Common myeloid progenitor, CD34-positive (primary cell): ENCODE data around the gene LAD1.

Source experiments
- CTCF ChIA-PET: fragments of 350-600 bp; sonication (Branson Sonifier 250); formaldehyde crosslinking; loops from one replicate; lab custom pipeline; 2021; ENCODE audit warnings: antibody characterized with exemption; lab: Charles Lee
- POLR2A ChIA-PET: fragments of 350-600 bp; sonication (Branson Sonifier 250); formaldehyde crosslinking; loops from one replicate; lab custom pipeline; 2021; ENCODE audit warnings: antibody characterized with exemption; lab: Charles Lee
- DNase-seq, 3 donors: peaks; one replicate each; pipeline versions ENCODE4 v3.0.0 to v3.0.0-alpha.2; 2013
- H3K27ac ChIP-seq, 2 experiments: 1 replicate in 1 of 2; 2 replicates in 1 of 2; pipeline ENCODE4 v1.7.0; 2013; ENCODE audit warnings: inconsistent platforms in 2 of 2, low read length in 2 of 2, mild to moderate bottlenecking in 2 of 2, low read depth in 1 of 2, moderate library complexity in 1 of 2; ENCODE audit not compliant: severe bottlenecking in 2 of 2, insufficient read depth in 1 of 2, poor library complexity in 1 of 2
- H3K27me3 ChIP-seq, 5 experiments: replicated peaks in 2 of 5; 1 replicate in 3 of 5; 2 replicates in 2 of 5; pipeline versions ENCODE4 v1.6.1 to v1.7.0; 2013; ENCODE audit warnings: low read length in 4 of 5, mild to moderate bottlenecking in 2 of 5, moderate library complexity in 2 of 5, inconsistent platforms in 1 of 5; ENCODE audit not compliant: insufficient read depth in 5 of 5, control insufficient read depth in 4 of 5
- H3K36me3 ChIP-seq, 4 experiments: 1 replicate in 2 of 4; 2 replicates in 2 of 4; pipeline versions ENCODE4 v1.6.1 to v1.7.0; 2013; ENCODE audit warnings: low read length in 3 of 4, control low read depth in 1 of 4, mild to moderate bottlenecking in 1 of 4; ENCODE audit not compliant: control insufficient read depth in 4 of 4, insufficient read depth in 4 of 4
- H3K4me1 ChIP-seq, 4 experiments: 1 replicate in 3 of 4; 2 replicates in 1 of 4; pipeline versions ENCODE4 v1.6.1 to v1.7.1; 2013; ENCODE audit warnings: low read length in 3 of 4, mild to moderate bottlenecking in 3 of 4, control low read depth in 1 of 4, inconsistent platforms in 1 of 4, moderate library complexity in 1 of 4; ENCODE audit not compliant: control insufficient read depth in 4 of 4, insufficient read depth in 4 of 4; ENCODE audit errors: control extremely low read depth in 1 of 4
- H3K4me3 ChIP-seq, 7 experiments: 1 replicate in 4 of 7; 2 replicates in 3 of 7; pipeline versions ENCODE4 v1.5.1 to v1.7.0; 2013; ENCODE audit warnings: mild to moderate bottlenecking in 7 of 7, low read length in 6 of 7, moderate library complexity in 6 of 7, inconsistent platforms in 2 of 7, low read depth in 2 of 7, control low read depth in 1 of 7; ENCODE audit not compliant: insufficient read depth in 4 of 7, control insufficient read depth in 1 of 7; ENCODE audit errors: extremely low read depth in 1 of 7
- H3K9me3 ChIP-seq, 5 experiments: 1 replicate in 4 of 5; 2 replicates in 1 of 5; pipeline versions ENCODE4 v1.6.1 to v1.7.1; 2013; ENCODE audit warnings: low read length in 4 of 5, mild to moderate bottlenecking in 2 of 5, inconsistent platforms in 1 of 5, low read depth in 1 of 5, moderate library complexity in 1 of 5; ENCODE audit not compliant: control insufficient read depth in 4 of 5, insufficient read depth in 2 of 5; ENCODE audit errors: control extremely low read depth in 1 of 5
- WGBS: methylation state at CpG from one replicate; pipeline ENCODE4 v1.1.5; 2013; ENCODE audit not compliant: insufficient coverage; 5-methylcytosine and 5-hydroxymethylcytosine counted together

The LAD1 gene

GRCh38 chr1:201375169-201375568 is 24.0 kb downstream of the LAD1 start:
- no peaks in the 10 kb centered on the region for H3K36me3 ChIP-seq
- ChIA-PET CTCF (interaction anchor here (1.0 to 2.1 kb wide), 7 partner anchors 9 to 20 kb away, joined by 3 to 11 read pairs (median 5); no protein-coding TSS in a partner anchor), POLR2A (no interaction called here)
- no peak overlapping the region for H3K4me3 ChIP-seq
- 58% methylated on average over 2 of the region's 4 CpGs for WGBS
- peak in 1 of 3 donors; percentile 4 for DNase-seq
- no peaks in the 10 kb centered on the region for H3K9me3 ChIP-seq
- H3K27me3 ChIP-seq, result peaks cover 0 to 60% (median 16%) of the 10 kb centered on the region in 5 experiments
- H3K27ac ChIP-seq, result no peak overlapping the region
- no peaks in the 10 kb centered on the region for H3K4me1 ChIP-seq

GRCh38 chr1:201374364-201374763 is 24.8 kb downstream of the LAD1 start:
- Histone ChIP-seq H3K36me3 (no peaks in the 10 kb centered on the region), H3K9me3 (no peaks in the 10 kb centered on the region), H3K27me3 (peaks cover 0 to 60% (median 16%) of the 10 kb centered on the region in 5 experiments), H3K27ac (no peak overlapping the region), H3K4me3 (no peak overlapping the region), H3K4me1 (no peaks in the 10 kb centered on the region)
- POLR2A ChIA-PET, result no interaction called here
- DNase-seq, result no peak
- CTCF ChIA-PET, result interaction anchor here (1.0 to 1.3 kb wide), 3 partner anchors 11 to 14 kb away, joined by 3 read pairs; no protein-coding TSS in a partner anchor
- WGBS, result 64% methylated on average over 3 of the region's 7 CpGs

GRCh38 chr1:201371792-201372191 is 27.3 kb downstream of the LAD1 start:
- POLR2A ChIA-PET, result no interaction called here
- 61% methylated on average over 6 of the region's 6 CpGs for whole genome bisulfite sequencing
- peaks cover 0 to 63% (median 21%) of the 10 kb centered on the region in 5 experiments for H3K27me3 ChIP-seq

GRCh38 chr1:201371276-201371675 is 27.8 kb downstream of the LAD1 start:
- Histone ChIP-seq H3K27me3 (peaks cover 0 to 58% (median 21%) of the 10 kb centered on the region in 5 experiments), H3K36me3 (no peaks in the 10 kb centered on the region), H3K4me3 (no peak overlapping the region), H3K4me1 (peaks cover 0 to 4% (median 2%) of the 10 kb centered on the region in 4 experiments), H3K27ac (no peak overlapping the region), H3K9me3 (no peaks in the 10 kb centered on the region)
- ChIA-PET POLR2A (no interaction called here), CTCF (interaction anchor here (1.1 to 2.0 kb wide), 4 partner anchors 12 to 117 kb away, joined by 3 to 5 read pairs (median 4); no protein-coding TSS in a partner anchor)
- DNase-seq, result no peak
- 93% methylated on average over 9 of the region's 9 CpGs for WGBS

More at GRCh38 chr1:201371792-201372191, 27.3 kb downstream of the LAD1 start:
- DNase-seq, result no peak
- Histone ChIP-seq H3K4me1 (peaks cover 0 to 4% (median 2%) of the 10 kb centered on the region in 4 experiments), H3K36me3 (no peaks in the 10 kb centered on the region), H3K9me3 (no peaks in the 10 kb centered on the region), H3K4me3 (no peak overlapping the region), H3K27ac (no peak overlapping the region)
- CTCF ChIA-PET, result interaction anchor here (1.0 to 2.0 kb wide), 7 partner anchors 11 to 120 kb away, joined by 3 to 5 read pairs (median 3); no protein-coding TSS in a partner anchor

- DNase-seq, result no peak
- no peaks in the 10 kb centered on the region for H3K36me3 ChIP-seq
- POLR2A ChIA-PET, result no interaction called here
- H3K4me1 ChIP-seq, result peaks cover 0 to 4% (median 2%) of the 10 kb centered on the region in 4 experiments
- no peak overlapping the region for H3K27ac ChIP-seq
- H3K4me3 ChIP-seq, result no peak overlapping the region
- H3K9me3 ChIP-seq, result no peaks in the 10 kb centered on the region
- 100% methylated on average over 1 of the region's 3 CpGs for WGBS
- H3K27me3 ChIP-seq, result peaks cover 0 to 50% (median 21%) of the 10 kb centered on the region in 5 experiments
- CTCF ChIA-PET, result no interaction called here
Measured at GRCh38 chr1:201370500-201370899, 28.6 kb downstream of the LAD1 start.

GRCh38 chr1:201369209-201369608 is 29.9 kb downstream of the LAD1 start:
- H3K4me3 ChIP-seq, result no peak overlapping the region
- CTCF ChIA-PET, result interaction anchor here (0.9 to 1.7 kb wide), 2 partner anchors 16 to 115 kb away, joined by 3 to 5 read pairs; no protein-coding TSS in a partner anchor
- H3K27ac ChIP-seq, result no peak overlapping the region
- H3K9me3 ChIP-seq, result no peaks in the 10 kb centered on the region
- H3K36me3 ChIP-seq, result no peaks in the 10 kb centered on the region
- peaks cover 0 to 45% (median 18%) of the 10 kb centered on the region in 5 experiments for H3K27me3 ChIP-seq
- POLR2A ChIA-PET, result no interaction called here
- DNase-seq, result no peak
- H3K4me1 ChIP-seq, result peaks cover 0 to 4% (median 2%) of the 10 kb centered on the region in 4 experiments
- 66% methylated on average over 6 of the region's 6 CpGs for WGBS

- no peaks in the 10 kb centered on the region for H3K9me3 ChIP-seq
- ChIA-PET POLR2A (no interaction called here), CTCF (interaction anchor here (0.6 to 1.3 kb wide), 3 partner anchors 10 to 142 kb away, joined by 3 to 4 read pairs (median 4); no protein-coding TSS in a partner anchor)
- H3K4me3 ChIP-seq, result no peak overlapping the region
- no peaks in the 10 kb centered on the region for H3K36me3 ChIP-seq
- H3K27me3 ChIP-seq, result peaks cover 0 to 41% (median 18%) of the 10 kb centered on the region in 5 experiments
- DNase-seq, result no peak
- peaks cover 0 to 4% (median 2%) of the 10 kb centered on the region in 4 experiments for H3K4me1 ChIP-seq
- no peak overlapping the region for H3K27ac ChIP-seq
- 75% methylated on average over 7 of the region's 7 CpGs for WGBS
Measured at GRCh38 chr1:201366696-201367095, 32.4 kb downstream of the LAD1 start.
